HG03280 (cell line): ENCODE data around the gene TTC13.

ENCODE experiments used
- ATAC-seq: cut with Tn5 transposase; IDR thresholded peaks from one replicate; pipeline ENCODE4 v1.9.1; 2021; ENCODE audit warnings: mild to moderate bottlenecking, moderate library complexity; ENCODE audit not compliant: unreplicated experiment

The TTC13 gene

DNA sequence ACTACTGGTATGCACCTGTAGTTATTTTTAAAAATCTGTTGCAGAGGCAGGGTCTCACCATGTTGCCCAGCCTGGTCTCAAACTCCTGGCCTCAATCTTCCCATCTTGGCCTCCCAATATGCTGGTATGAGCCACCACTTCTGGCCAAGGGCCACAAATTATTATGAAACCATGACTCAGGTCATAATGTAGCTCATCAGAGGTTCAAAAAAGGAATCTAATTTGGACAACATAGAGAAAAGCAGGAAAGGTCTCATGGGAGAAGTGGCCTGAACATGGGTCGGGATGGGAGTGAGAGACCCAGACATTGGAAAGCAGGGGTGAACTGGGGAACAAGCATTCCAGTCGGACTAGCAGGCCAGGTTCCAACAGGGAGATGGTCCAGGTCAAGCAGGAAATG lies 65.2 kb downstream of the TTC13 start:
- no peak for ATAC-seq

DNA sequence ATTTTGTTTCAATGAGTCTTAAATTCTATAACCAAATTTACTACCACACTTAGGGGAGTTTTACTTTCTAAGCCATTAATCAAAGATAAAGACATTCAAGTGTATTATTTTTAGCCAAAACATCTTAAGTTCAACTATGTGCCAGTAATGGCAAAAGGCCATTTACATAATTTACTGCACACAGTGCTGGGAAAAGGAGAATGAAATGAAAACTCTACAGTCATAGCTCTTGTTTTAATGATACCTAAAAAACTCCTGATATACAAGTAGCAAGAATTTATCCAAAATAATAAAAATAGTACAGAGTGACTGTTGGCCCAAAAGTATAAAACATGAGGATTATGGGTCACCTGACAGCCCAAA lies 67.9 kb downstream of the TTC13 start:
- no peak for ATAC-seq

- no peak for ATAC-seq
Observed at GRCh38 chr1:230909974-230910754, 68.5 kb downstream of the TTC13 start.

GRCh38 chr1:230907472-230908205 lies 71.0 kb downstream of the TTC13 start:
- no peak for ATAC-seq

- no peak for ATAC-seq
Observed at GRCh38 chr1:230906226-230906625, 72.4 kb downstream of the TTC13 start.

- no peak for ATAC-seq
Observed at GRCh38 chr1:230905733-230906132, 72.9 kb downstream of the TTC13 start.

DNA sequence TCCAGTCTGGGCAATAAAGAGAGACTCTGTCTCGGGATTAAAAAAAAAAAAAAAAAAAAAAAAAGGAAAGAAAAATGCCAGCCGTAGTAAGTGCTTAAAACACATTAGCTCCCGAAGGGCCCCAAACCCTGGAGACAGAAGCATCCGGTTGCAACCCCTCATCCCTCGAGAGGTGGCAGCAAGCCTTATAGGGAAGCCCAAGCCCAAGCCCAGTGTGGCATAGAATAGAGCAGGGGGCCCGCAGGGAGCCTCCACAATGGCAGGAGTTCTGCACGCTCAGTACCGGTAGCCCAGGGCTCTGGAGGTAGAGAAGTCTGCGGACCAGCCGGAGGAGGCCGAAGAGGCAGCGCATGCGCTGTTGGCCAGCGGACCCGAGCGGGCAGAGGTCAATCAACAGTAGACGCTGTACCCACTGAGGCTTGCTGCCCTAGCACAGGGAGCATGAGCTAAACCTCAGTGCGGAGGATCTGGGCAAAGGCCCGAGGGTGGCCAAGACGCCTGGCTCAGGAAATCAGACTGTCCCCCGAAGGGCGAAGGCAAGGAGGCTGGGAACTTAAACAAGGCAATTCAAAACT lies 76.2 kb downstream of the TTC13 start:
- ATAC-seq = no peak

- no peak for ATAC-seq
Observed at GRCh38 chr1:230901671-230902070, 77.0 kb downstream of the TTC13 start.

DNA sequence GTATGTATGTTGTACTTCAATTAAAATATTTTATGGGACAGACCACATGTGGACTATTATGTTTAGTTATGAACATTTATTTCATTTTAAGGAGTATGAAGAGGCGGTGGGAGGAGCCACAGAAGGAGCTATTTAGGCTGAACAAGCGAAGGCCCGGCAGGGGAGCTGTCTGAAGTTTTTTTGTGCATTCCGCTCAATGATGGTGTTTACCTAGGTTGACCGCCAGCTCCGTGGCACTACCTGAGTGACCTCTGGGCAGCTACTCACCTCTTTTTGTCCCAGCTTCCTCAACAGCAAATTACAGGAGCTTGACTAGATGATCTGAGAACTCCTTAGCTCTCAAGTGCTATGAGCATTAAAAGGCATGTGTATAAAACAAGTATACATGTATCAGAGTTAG lies 77.7 kb downstream of the TTC13 start:
- ATAC-seq = no peak

GRCh38 chr1:230899841-230900251 lies 78.8 kb downstream of the TTC13 start:
- no peak for ATAC-seq

DNA sequence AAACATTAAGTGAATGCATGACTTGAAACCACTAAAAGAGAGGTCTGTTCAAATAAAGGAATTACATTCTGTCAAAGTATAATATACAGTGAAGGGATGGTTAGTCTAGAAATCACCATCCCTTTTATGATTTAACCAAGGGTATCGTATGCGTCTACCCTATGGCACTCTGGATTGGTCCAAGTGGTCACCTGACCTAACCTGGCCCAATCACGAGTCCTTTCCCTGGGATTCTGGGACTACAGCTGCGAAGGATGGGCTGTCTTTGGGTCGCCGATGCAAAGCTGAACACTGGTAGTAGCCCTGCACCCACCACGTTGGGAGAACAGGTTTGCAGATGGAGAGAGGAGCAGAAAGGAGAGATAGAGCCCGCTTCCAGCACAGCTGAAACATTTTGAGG lies 79.9 kb downstream of the TTC13 start:
- no peak for ATAC-seq

- no peak for ATAC-seq
Observed at GRCh38 chr1:230898144-230898543, 80.5 kb downstream of the TTC13 start.

DNA sequence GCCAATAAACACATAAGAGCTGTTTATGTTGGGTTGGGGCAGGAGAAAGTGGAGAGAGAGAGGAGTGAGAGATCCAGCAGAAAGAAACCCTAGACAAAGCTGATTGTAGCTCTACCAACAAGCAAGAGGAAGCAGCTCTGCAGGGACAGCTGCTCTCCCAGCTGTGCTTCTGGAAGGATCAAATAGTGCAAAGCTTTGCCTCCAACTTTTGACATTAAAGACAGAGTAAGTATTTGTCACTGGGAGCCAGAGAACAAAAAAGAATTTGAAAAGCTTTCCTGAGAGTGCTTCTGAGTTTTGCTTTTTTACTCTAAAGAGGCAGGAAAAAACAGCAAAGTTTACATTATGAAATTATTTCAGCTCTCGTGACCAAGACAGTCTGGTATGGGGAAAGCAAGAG lies 81.9 kb downstream of the TTC13 start:
- no peak for ATAC-seq

DNA sequence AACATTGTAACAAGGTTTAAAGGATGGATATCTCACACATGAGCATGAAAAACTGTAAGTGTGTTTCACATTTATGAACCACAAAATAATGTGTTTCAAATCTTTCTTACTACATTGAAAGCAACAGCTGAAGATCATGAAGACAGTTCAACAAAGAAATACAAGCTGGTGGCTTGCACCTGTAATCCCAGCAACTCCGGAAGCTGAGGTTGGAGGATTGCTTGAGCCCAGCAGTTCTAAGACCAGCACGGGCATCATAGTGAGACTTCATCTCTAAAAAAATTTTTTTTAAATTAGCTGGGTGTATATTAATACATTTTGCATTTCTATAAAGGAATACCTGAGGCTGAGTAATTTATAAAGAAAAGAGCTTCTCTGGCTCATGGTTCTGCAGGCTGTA lies 83.2 kb downstream of the TTC13 start:
- no peak for ATAC-seq

GRCh38 chr1:230894664-230895063 lies 84.0 kb downstream of the TTC13 start:
- no peak for ATAC-seq

GRCh38 chr1:230894032-230894431 lies 84.6 kb downstream of the TTC13 start:
- ATAC-seq = no peak

- no peak for ATAC-seq
Observed at GRCh38 chr1:230892018-230892491, 86.6 kb downstream of the TTC13 start.

- ATAC-seq = no peak
Observed at GRCh38 chr1:230891413-230891812, 87.2 kb downstream of the TTC13 start.

DNA sequence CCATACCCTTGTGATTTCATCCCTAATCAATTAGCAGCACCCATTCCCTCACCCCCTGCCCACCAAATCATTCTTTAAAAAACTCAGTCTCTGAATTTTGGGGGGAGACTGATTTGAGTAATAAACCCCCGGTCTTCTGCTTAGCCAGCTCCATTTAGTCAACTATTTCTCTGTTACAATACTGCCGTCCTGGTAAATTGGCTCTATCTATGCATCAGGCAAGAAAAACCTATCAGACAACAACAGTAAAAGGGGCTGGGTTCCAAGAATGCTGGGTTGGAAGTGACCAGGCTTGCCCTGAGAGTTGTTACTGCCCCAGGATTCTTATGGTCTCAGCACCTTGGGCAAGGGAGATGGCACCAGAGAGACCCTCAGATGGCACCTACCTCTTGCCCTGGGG lies 94.0 kb downstream of the TTC13 start:
- no peak for ATAC-seq

GRCh38 chr1:230883967-230884366 lies 94.7 kb downstream of the TTC13 start:
- ATAC-seq = no peak

DNA sequence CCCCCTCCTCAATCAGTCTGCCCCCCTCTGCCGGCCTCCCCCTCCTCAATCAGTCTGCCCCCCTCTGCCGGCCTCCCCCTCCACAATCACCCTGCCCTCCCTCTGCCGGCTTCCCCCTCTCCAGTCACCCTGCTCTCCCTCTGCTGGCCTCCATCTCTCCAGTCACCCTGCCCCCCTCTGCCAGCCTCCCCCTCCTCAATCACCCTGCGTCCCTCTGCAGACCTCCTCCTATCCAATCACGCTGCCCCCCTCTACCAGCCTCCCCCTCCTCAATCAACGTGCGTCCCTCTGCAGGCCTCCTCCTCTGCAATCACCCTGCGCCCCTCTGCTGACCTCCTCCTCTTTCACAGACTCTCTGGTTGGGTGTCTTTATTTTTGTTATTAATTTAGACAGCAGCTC lies 98.9 kb downstream of the TTC13 start:
- ATAC-seq = no peak

GRCh38 chr1:230878591-230878990 lies 100.1 kb downstream of the TTC13 start:
- no peak for ATAC-seq
